ENCODE measurements around the gene RAPH1. TPM values are rescaled to one million over a fixed set of nuclear protein-coding genes. Genes with fewer than 3 reads are reported as not detected.
A peak's percentile ranks its signal among the peaks of the same experiment; 100 is the strongest.

The RAPH1 gene
- total and polyA plus RNA-seq, 5 donors, result 4.2 to 32.2 (median 21.4) TPM

DNA sequence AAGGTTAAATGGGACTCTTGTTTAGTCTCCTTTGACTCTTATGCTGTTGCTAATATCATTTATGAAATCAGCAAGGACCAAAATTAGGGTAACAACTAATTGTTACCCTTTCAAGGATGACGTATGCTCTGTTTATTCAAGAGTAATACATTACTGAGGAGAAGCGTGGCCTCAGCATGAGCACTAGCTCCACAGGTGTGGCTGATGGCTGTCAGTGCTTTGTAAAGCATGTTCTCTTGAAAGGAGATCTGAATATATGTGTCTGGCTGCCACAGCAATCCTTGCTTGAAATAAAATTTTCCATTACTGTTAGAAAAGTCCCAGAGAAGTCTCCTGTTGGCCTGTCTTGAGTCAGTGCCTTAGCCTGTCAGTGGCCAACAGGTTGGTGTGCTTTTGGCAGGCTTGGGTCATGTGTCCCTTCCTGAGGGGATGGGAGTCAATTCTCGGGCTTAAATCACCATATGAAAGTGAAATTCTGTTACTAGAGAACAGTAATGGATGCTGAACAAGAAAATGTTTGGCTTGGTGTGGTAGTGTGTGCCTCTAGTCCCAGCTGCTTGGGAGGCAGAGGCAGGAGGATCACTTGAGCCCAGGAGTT is 174.2 kb downstream of the RAPH1 start:
- ATAC-seq, result peak; percentile 64 to 67
- intact Hi-C loops (cut with DNase I), result no loop called here
- H3K4me1 ChIP-seq (ENCODE audit: control insufficient read depth, insufficient read depth, low read length), result peaks cover 1% of the 10 kb centered on the region
- 61% methylated on average over 3 of the region's 3 CpGs for WGBS
- peak overlapping the region; percentile 80 for H3K27ac ChIP-seq (ENCODE audit: low read length)
- peak in 2 of 3 donors; percentile 38 to 72 for DNase-seq
- no peak overlapping the region for H3K4me3 ChIP-seq (ENCODE audit: low read length)
- H3K9me3 ChIP-seq (ENCODE audit: control insufficient read depth, low read length), result no peaks in the 10 kb centered on the region
- no peaks in the 10 kb centered on the region for H3K27me3 ChIP-seq (ENCODE audit: control insufficient read depth, insufficient read depth)

DNA sequence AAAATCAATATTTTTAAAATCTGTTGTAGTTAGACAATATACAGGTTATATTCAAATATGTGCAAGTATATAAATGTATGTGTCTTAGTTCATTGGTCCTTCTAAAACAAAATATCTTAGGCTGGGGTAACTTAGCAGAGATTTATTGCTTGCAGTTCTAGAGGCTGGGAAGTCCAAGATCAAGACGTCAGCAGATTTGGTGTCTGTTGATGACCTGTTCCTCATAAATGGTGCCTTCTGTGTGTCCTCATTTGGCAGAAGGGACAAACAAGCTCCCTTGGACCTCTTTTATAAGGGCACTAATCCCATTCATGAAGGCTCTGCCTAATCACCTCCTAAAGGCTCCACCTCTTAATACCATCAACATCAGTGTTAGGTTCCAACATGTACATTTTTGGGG is 175.7 kb downstream of the RAPH1 start:
- ATAC-seq, result no peak
- intact Hi-C loops (cut with DNase I), result no loop called here
- no peaks in the 10 kb centered on the region for H3K4me1 ChIP-seq (ENCODE audit: control insufficient read depth, insufficient read depth, low read length)
- WGBS, result 95% methylated on average over 1 of the region's 1 CpG
- no peak overlapping the region for H3K27ac ChIP-seq (ENCODE audit: low read length)
- no peak for DNase-seq
- H3K27me3 ChIP-seq (ENCODE audit: control insufficient read depth, insufficient read depth), result no peaks in the 10 kb centered on the region
- no peaks in the 10 kb centered on the region for H3K9me3 ChIP-seq (ENCODE audit: control insufficient read depth, low read length)
- H3K4me3 ChIP-seq (ENCODE audit: low read length), result no peak overlapping the region

GRCh38 chr2:203354966-203355365 is 180.1 kb downstream of the RAPH1 start:
- no peak for DNase-seq

DNA sequence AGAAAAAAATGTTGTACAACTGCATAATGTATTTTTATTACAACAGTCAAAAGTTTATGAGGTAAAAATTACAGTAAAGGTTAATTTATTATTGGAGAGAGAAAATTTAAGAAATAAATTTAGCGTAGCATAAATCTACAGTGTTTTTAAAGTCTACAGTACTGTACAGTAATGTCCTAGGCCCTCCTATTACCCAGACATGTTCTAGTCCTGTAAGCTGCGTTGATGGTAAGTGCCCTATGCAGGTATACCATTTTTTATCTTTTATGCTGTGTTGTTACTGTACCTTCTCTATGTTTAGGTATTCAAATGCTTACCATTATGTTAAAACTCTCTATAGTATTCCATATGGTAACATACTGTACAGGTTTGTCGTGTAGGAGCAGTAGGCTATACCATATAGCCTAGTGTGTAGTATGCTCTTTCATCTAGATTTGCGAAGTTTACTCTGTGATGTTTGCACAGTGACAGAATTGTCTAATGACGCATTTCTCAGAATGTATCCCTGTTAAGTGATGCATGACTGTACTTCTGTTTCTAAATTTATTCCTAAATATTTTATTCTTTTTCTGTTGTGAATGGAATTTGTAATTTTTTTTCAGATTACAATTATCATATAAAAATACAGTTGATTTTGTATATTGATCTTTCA is 182.4 kb downstream of the RAPH1 start:
- no peak overlapping the region for H3K27ac ChIP-seq (ENCODE audit: low read length)
- H3K9me3 ChIP-seq (ENCODE audit: control insufficient read depth, low read length), result no peaks in the 10 kb centered on the region
- H3K27me3 ChIP-seq (ENCODE audit: control insufficient read depth, insufficient read depth), result no peaks in the 10 kb centered on the region
- no peaks in the 10 kb centered on the region for H3K4me1 ChIP-seq (ENCODE audit: control insufficient read depth, insufficient read depth, low read length)
- H3K4me3 ChIP-seq (ENCODE audit: low read length), result no peak overlapping the region
- DNase-seq (no peak), ATAC-seq (peak in 1 of 2 donors; percentile 21)
- intact Hi-C loops (cut with DNase I), result no loop called here
- WGBS, result 88% methylated on average over 5 of the region's 5 CpGs

More at GRCh38 chr2:203354966-203355365, 180.1 kb downstream of the RAPH1 start:
- Histone ChIP-seq H3K9me3 (ENCODE audit: control insufficient read depth, low read length) (no peaks in the 10 kb centered on the region), H3K27ac (ENCODE audit: low read length) (no peak overlapping the region), H3K4me3 (ENCODE audit: low read length) (no peak overlapping the region), H3K27me3 (ENCODE audit: control insufficient read depth, insufficient read depth) (no peaks in the 10 kb centered on the region), H3K4me1 (ENCODE audit: control insufficient read depth, insufficient read depth, low read length) (no peaks in the 10 kb centered on the region)
- intact Hi-C loops (cut with DNase I), result no loop called here
- WGBS, result 58% methylated on average over 3 of the region's 3 CpGs
- no peak for ATAC-seq

DNA sequence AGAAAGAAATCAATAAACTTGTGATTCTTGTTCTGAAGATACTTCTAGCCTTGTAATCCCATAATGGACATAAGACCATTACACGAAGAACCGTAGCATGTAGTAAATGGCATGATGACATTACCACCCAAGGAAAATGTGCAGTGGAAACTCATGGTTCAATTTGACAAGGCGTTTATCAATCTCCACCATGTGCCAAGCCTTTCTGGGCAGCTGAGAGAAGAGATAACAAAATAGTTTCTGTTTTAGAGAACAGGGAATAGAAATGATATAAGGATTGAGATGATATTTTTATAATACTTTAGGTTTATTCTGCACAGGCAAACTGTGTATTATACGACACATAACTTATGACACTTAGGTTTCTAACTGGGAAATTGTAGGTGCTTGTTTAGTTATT is 187.7 kb downstream of the RAPH1 start:
- 60% methylated on average over 4 of the region's 4 CpGs for WGBS
- Histone ChIP-seq H3K27me3 (ENCODE audit: control insufficient read depth, insufficient read depth) (no peaks in the 10 kb centered on the region), H3K4me1 (ENCODE audit: control insufficient read depth, insufficient read depth, low read length) (no peaks in the 10 kb centered on the region), H3K9me3 (ENCODE audit: control insufficient read depth, low read length) (no peaks in the 10 kb centered on the region), H3K4me3 (ENCODE audit: low read length) (no peak overlapping the region), H3K27ac (ENCODE audit: low read length) (no peak overlapping the region)
- ATAC-seq (no peak), DNase-seq (no peak)
- intact Hi-C loops (cut with DNase I), result no loop called here

DNA sequence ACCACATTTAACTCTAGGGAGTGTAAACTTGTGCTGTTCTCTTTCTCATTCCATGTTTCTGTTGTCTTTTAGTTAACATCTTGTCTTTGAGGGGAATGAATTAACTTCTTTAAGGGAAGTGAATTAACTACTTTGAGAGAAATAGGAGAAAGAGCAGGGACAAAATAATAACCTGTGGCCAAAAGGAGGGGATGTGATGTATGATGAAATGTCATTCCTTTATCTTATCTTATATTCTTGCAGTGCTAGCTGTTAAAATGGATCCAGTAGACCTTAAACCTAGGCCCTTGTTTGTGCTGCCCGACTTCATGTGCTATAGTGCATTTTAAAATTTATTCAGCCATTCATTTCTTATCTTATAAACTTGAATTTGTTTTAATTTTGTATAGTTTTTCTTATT is 188.5 kb downstream of the RAPH1 start:
- Histone ChIP-seq H3K9me3 (ENCODE audit: control insufficient read depth, low read length) (no peaks in the 10 kb centered on the region), H3K27me3 (ENCODE audit: control insufficient read depth, insufficient read depth) (no peaks in the 10 kb centered on the region), H3K4me1 (ENCODE audit: control insufficient read depth, insufficient read depth, low read length) (no peaks in the 10 kb centered on the region), H3K4me3 (ENCODE audit: low read length) (no peak overlapping the region), H3K27ac (ENCODE audit: low read length) (no peak overlapping the region)
- intact Hi-C loops (cut with DNase I), result no loop called here
- ATAC-seq, result no peak
- DNase-seq, result no peak
- WGBS, result 55% methylated on average over 1 of the region's 1 CpG

- Histone ChIP-seq H3K4me3 (ENCODE audit: low read length) (no peak overlapping the region), H3K27me3 (ENCODE audit: control insufficient read depth, insufficient read depth) (no peaks in the 10 kb centered on the region), H3K4me1 (ENCODE audit: control insufficient read depth, insufficient read depth, low read length) (peaks cover 5% of the 10 kb centered on the region), H3K27ac (ENCODE audit: low read length) (no peak overlapping the region), H3K9me3 (ENCODE audit: control insufficient read depth, low read length) (no peaks in the 10 kb centered on the region)
- 98% methylated on average over 12 of the region's 12 CpGs for WGBS
- ATAC-seq, result no peak
- DNase-seq, result no peak
- intact Hi-C loops (cut with DNase I), result no loop called here
These were observed 190.4 kb downstream of the RAPH1 start for GRCh38 chr2:203344667-203345066.

Other genes starting within 250 kb of the RAPH1 start
- 10 to 100 TPM; 59.4 to 75.4 (median 65.5) TPM for gene ABI2, start 206.9 kb downstream of the RAPH1 start, total RNA-seq
- 26.4 TPM for gene ABI2, start 206.9 kb downstream of the RAPH1 start, polyA plus RNA-seq
- gene CD28, start 171.3 kb upstream of the RAPH1 start, total RNA-seq, result 1 to 10 TPM in 2 of 4 donors, under 1 TPM in 2; 0.64 to 1.5 (median 0.89) TPM
- 0.14 TPM for gene CD28, start 171.3 kb upstream of the RAPH1 start, polyA plus RNA-seq